Pancreas (tissue), 10 donors: ENCODE results near the gene SBF2. TPM values are rescaled to one million over a fixed set of nuclear protein-coding genes. Genes with fewer than 3 reads are reported as not detected.
"Not testable (repeated sequence)": the region's sequence is repeated elsewhere in the genome, so short reads cannot be mapped to it uniquely, and the experiment has no call there.

Experiments
- ATAC-seq, 4 donors: fragments of 200-7000 bp; cut with Tn5 transposase; one replicate each; pipeline versions ENCODE4 v1.8.0 to v1.9.1; 2020; ENCODE audit warnings: mild to moderate bottlenecking in 4 of 4, moderate library complexity in 4 of 4
- DNase-seq, 6 donors: peaks; one replicate each; pipeline ENCODE4 v3.0.0-alpha.2; 2020
- FAIRE-seq: peaks from 2 replicates; lab custom pipeline; 2012; peaks lifted over from hg19 to GRCh38; lab: Jason Lieb, UNC
- H3K27ac ChIP-seq, 4 donors: fragments of 200-600 bp; sonication (generic); 1 replicate in 3 of 4; 2 replicates in 1 of 4; pipeline versions ENCODE4 v1.5.0 to v1.8.0; 2020
- H3K27me3 ChIP-seq, 4 donors: fragments of 200-600 bp; one replicate each; pipeline ENCODE4 v1.8.0; 2021
- H3K36me3 ChIP-seq, 3 donors: fragments of 200-600 bp; sonication (generic) in 1 of 3; one replicate each; pipeline versions ENCODE4 v1.5.0 to v1.8.0; 2020 to 2021
- H3K4me1 ChIP-seq, 3 donors: fragments of 200-600 bp; one replicate each; pipeline ENCODE4 v1.8.0; 2021
- H3K4me3 ChIP-seq, 4 donors: fragments of 200-600 bp; sonication (generic) in 2 of 4; one replicate each; pipeline versions ENCODE4 v1.5.0 to v1.8.0; 2020 to 2021
- H3K9me3 ChIP-seq, 4 donors: fragments of 200-600 bp; one replicate each; pipeline ENCODE4 v1.8.0; 2021
- WGBS, 2 donors: extraction: QIAGEN DNeasy Blood & Tissue Kit; methylation state at CpG; one replicate each; pipeline ENCODE4 v1.1.7; 2013; 5-methylcytosine and 5-hydroxymethylcytosine counted together
- intact Hi-C, 3 donors: fragments of 100-400 bp; cut with DNase I; formaldehyde crosslinking; loops; one replicate each; pipeline versions ENCODE4 v1.11.1 to v1.14.2; 2022
- polyA plus RNA-seq, 2 donors: library from polyadenylated mRNA; stranded (reverse); fragments of 200-250 nt; gene quantifications; one replicate each; pipeline ENCODE4 v1.2.3, GENCODE V29; 2013
- total RNA-seq, 6 donors: library from RNA; stranded (reverse); fragmentation: NEBNext Ultra II Directional in 4 of 6; extraction: Animal tissue kit (Norgen Biotek cat#: 25700) in 4 of 6; gene quantifications; one replicate each; pipeline versions ENCODE4 v1.2.1 to v1.2.4, GENCODE V29; 2021 to 2023
- TF ChIP-seq, protein P1 (sequence below), 4 donors: fragments of 200-600 bp; sonication (generic) in 3 of 4; IDR thresholded peaks; one replicate each; pipeline versions ENCODE4 v1.5.0 to v1.8.0; 2021; ENCODE audit warnings: antibody characterized with exemption in 4 of 4
- donor health status: healthy with polysubstance abuse.
- donor health status: DM: no; HTN: no; CAD: no; lungs with moderate emphysema.
- donor health status: DM: no; HTN: no; CAD: no.
- donor health status: control.
- donor health status: control.
- donor health status: Bipolar disorder and iron deficiency.
- donor health status: DM: yes; HTN: yes; CAD: no.
- donor health status: DM: no; HTN: no; CAD: no.
- donor health status: DM: no; HTN: no; CAD: no.
- donor health status: DM: yes; HTN: yes; CAD: no.

The SBF2 gene
- total and polyA plus RNA-seq, 8 donors = 4.6 to 21.8 (median 10.3) TPM

DNA sequence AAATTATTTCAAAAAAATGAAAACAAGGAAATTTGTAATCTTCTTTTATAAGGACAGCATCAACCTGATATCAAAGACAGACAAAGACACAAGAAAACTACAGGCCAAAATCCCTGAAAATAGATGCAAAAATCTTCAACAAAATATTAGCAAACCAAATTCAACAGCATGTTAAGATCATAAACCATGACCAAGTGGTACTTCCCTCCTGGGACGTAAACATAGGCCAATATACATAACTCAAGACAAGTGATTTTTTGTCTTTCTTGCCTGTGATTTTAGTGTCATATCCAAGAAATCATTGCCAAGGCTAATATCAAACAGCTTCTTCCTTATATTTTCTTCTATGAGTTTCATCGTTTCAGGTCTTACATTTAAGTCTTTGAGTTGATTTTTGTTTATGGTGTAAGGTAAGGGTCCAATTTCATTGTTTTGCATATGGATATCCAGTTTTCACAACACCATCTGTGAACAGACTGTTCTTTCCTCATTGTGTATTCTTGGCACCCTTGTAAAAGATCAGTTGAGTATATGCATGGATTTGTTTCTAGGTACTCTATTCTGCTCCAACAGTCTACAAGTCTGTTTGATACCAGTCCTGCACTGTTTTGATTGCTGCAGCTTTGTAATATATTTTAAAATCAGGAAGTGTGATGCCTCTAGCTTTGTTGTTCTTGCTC lies 50.0 kb downstream of the SBF2 start:
- intact Hi-C loops = no loop called here
- no peak for FAIRE-seq
- 97% methylated on average over 2 of the region's 2 CpGs for WGBS, 2 donors
- TF ChIP-seq, protein P1, sequence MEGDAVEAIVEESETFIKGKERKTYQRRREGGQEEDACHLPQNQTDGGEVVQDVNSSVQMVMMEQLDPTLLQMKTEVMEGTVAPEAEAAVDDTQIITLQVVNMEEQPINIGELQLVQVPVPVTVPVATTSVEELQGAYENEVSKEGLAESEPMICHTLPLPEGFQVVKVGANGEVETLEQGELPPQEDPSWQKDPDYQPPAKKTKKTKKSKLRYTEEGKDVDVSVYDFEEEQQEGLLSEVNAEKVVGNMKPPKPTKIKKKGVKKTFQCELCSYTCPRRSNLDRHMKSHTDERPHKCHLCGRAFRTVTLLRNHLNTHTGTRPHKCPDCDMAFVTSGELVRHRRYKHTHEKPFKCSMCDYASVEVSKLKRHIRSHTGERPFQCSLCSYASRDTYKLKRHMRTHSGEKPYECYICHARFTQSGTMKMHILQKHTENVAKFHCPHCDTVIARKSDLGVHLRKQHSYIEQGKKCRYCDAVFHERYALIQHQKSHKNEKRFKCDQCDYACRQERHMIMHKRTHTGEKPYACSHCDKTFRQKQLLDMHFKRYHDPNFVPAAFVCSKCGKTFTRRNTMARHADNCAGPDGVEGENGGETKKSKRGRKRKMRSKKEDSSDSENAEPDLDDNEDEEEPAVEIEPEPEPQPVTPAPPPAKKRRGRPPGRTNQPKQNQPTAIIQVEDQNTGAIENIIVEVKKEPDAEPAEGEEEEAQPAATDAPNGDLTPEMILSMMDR (IDR thresholded peaks at IDR 0.05) = no peak
- H3K27ac ChIP-seq = no peak overlapping the region
- H3K27me3 ChIP-seq = no peaks in the 10 kb centered on the region
- no peaks in the 10 kb centered on the region for H3K36me3 ChIP-seq
- H3K9me3 ChIP-seq = no peaks in the 10 kb centered on the region
- no peak for ATAC-seq
- no peak overlapping the region for H3K4me3 ChIP-seq
- H3K4me1 ChIP-seq = no peaks in the 10 kb centered on the region
- DNase-seq = no peak

GRCh38 chr11:10236840-10237239 lies 57.2 kb downstream of the SBF2 start:
- TF ChIP-seq, protein P1 (IDR thresholded peaks at IDR 0.05) = no peak
- no peaks in the 10 kb centered on the region for H3K36me3 ChIP-seq
- WGBS, 2 donors = 91 to 100% methylated on average over 1 of the region's 1 CpG
- H3K4me3 ChIP-seq = no peak overlapping the region
- no peak for DNase-seq
- intact Hi-C loops = no loop called here
- FAIRE-seq = no peak
- no peak overlapping the region for H3K27ac ChIP-seq
- H3K27me3 ChIP-seq = no peaks in the 10 kb centered on the region
- no peaks in the 10 kb centered on the region for H3K4me1 ChIP-seq
- H3K9me3 ChIP-seq = no peaks in the 10 kb centered on the region
- no peak for ATAC-seq

- FAIRE-seq = no peak
- DNase-seq = no peak
- Histone ChIP-seq H3K9me3 (no peaks in the 10 kb centered on the region), H3K4me1 (no peaks in the 10 kb centered on the region), H3K27me3 (no peaks in the 10 kb centered on the region), H3K27ac (no peak overlapping the region), H3K4me3 (no peak overlapping the region), H3K36me3 (no peaks in the 10 kb centered on the region)
- intact Hi-C loops = no loop called here
- TF ChIP-seq, protein P1 (IDR thresholded peaks at IDR 0.05) = no peak
- WGBS, 2 donors = 66 to 72% methylated on average over 2 of the region's 2 CpGs
- ATAC-seq = no peak
Measured at GRCh38 chr11:10233581-10233980, 60.4 kb downstream of the SBF2 start.

- H3K27ac ChIP-seq = no peak overlapping the region
- TF ChIP-seq, protein P1 (IDR thresholded peaks at IDR 0.05) = no peak
- WGBS, 2 donors = 94 to 95% methylated on average over 1 of the region's 1 CpG
- no peaks in the 10 kb centered on the region for H3K27me3 ChIP-seq
- intact Hi-C loops = no loop called here
- no peak for FAIRE-seq
- no peak for DNase-seq
- H3K36me3 ChIP-seq = no peaks in the 10 kb centered on the region
- no peak overlapping the region for H3K4me3 ChIP-seq
- no peak for ATAC-seq
- H3K9me3 ChIP-seq = no peaks in the 10 kb centered on the region
- no peaks in the 10 kb centered on the region for H3K4me1 ChIP-seq
Measured at GRCh38 chr11:10232756-10233155, 61.3 kb downstream of the SBF2 start.

DNA sequence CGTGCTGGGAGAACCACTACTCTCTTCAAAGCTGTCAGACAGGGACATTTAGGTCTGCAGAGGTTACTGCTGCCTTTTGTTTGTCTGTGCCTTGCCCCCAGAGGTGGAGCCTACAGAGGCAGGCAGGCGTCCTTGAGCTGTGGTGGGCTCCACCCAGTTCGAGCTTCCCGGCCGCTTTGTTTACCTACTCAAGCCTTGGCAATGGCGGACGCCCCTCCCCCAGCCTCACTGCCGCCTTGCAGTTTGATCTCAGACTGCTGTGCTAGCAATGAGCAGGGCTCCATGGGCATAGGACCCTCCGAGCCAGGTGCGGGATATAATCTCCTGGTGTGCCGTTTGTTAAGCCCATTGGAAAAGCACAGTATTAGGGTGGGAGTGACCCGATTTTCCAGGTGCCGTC lies 62.2 kb downstream of the SBF2 start:
- DNase-seq, H3K27ac ChIP-seq, FAIRE-seq, H3K36me3 ChIP-seq, ATAC-seq, H3K4me1 ChIP-seq, H3K4me3 ChIP-seq, intact Hi-C loops, H3K9me3 ChIP-seq, H3K27me3 ChIP-seq: not testable (repeated sequence)
- WGBS, 2 donors = 92 to 93% methylated on average over 6 to 13 of the region's 13 CpGs
